KMS-11 (cell line): ENCODE data around the gene KAZALD1.

ENCODE experiments used
- H2AFZ ChIP-seq: fragments of 200-600 bp; sonication (generic); 2 replicates; pipeline ENCODE4 v1.6.1; 2016; ENCODE audit warnings: antibody characterized with exemption, mixed run types, low read depth
- H3K27ac ChIP-seq: fragments of 200-600 bp; sonication (generic); 2 replicates; pipeline ENCODE4 v1.6.1; 2016; ENCODE audit warnings: mild to moderate bottlenecking, mixed run types
- H3K27me3 ChIP-seq: fragments of 200-600 bp; sonication (generic); 2 replicates; pipeline ENCODE4 v1.6.1; 2017; ENCODE audit warnings: mild to moderate bottlenecking, low read depth, mixed run types, moderate library complexity; ENCODE audit not compliant: insufficient read depth
- H3K36me3 ChIP-seq: fragments of 200-600 bp; sonication (generic); 2 replicates; pipeline ENCODE4 v1.6.1; 2017; ENCODE audit warnings: mild to moderate bottlenecking, mixed run types; ENCODE audit not compliant: insufficient read depth
- H3K4me1 ChIP-seq: fragments of 200-600 bp; sonication (generic); 2 replicates; pipeline ENCODE4 v1.6.1; 2016; ENCODE audit warnings: mild to moderate bottlenecking, low read depth, mixed run types; ENCODE audit not compliant: poor library complexity, severe bottlenecking
- H3K4me2 ChIP-seq: fragments of 200-600 bp; sonication (generic); 2 replicates; pipeline ENCODE4 v1.7.0; 2016; ENCODE audit warnings: mild to moderate bottlenecking, mixed run types
- H3K4me3 ChIP-seq: fragments of 200-600 bp; sonication (generic); IDR thresholded peaks from 2 replicates; pipeline ENCODE4 v1.6.1; 2017; ENCODE audit warnings: low read depth, low read length, mixed read lengths; ENCODE audit not compliant: insufficient read depth
- H3K79me2 ChIP-seq: fragments of 200-600 bp; sonication (generic); 2 replicates; pipeline ENCODE4 v1.6.1; 2016; ENCODE audit warnings: low read depth, mixed run types; ENCODE audit not compliant: insufficient read depth
- H3K9ac ChIP-seq: fragments of 200-600 bp; sonication (generic); 2 replicates; pipeline ENCODE4 v1.6.1; 2016; ENCODE audit warnings: mild to moderate bottlenecking, mixed run types
- H4K20me1 ChIP-seq: fragments of 200-600 bp; sonication (generic); 2 replicates; pipeline ENCODE4 v1.6.1; 2016; ENCODE audit warnings: mild to moderate bottlenecking, mixed run types; ENCODE audit not compliant: insufficient read depth
- CTCF ChIP-seq: fragments of 200-600 bp; sonication (generic); conservative IDR thresholded peaks from 2 replicates; pipeline ENCODE4 v1.6.1; 2017; ENCODE audit warnings: low read depth, mild to moderate bottlenecking, antibody characterized with exemption, low read length, moderate library complexity, mixed read lengths

The KAZALD1 gene

GRCh38 chr10:101014966-101015581, 46.7 kb upstream of the KAZALD1 start:
- no peaks in the 10 kb centered on the region for H3K79me2 ChIP-seq
- peaks cover 15% of the 10 kb centered on the region for H3K4me1 ChIP-seq
- TF ChIP-seq CTCF: no peak
- no peaks in the 10 kb centered on the region for H3K36me3 ChIP-seq
- no peak overlapping the region for H3K27ac ChIP-seq
- no peak overlapping the region for H3K9ac ChIP-seq
- no peak overlapping the region for H3K4me3 ChIP-seq
- H3K27me3 ChIP-seq: peaks cover 11% of the 10 kb centered on the region; the same call in 1 of the 2 replicates
- H4K20me1 ChIP-seq: no peaks in the 10 kb centered on the region
- no peak overlapping the region for H2AFZ ChIP-seq
- no peak overlapping the region for H3K4me2 ChIP-seq

- no peak overlapping the region for H3K4me3 ChIP-seq
- H3K27ac ChIP-seq: no peak overlapping the region
- H3K9ac ChIP-seq: no peak overlapping the region
- peaks cover 11% of the 10 kb centered on the region; the same call in 1 of the 2 replicates for H3K27me3 ChIP-seq
- no peak overlapping the region for H3K4me2 ChIP-seq
- no peak overlapping the region for H2AFZ ChIP-seq
- H3K4me1 ChIP-seq: peaks cover 15% of the 10 kb centered on the region
- no peaks in the 10 kb centered on the region for H3K36me3 ChIP-seq
- H3K79me2 ChIP-seq: no peaks in the 10 kb centered on the region
- no peak for TF ChIP-seq CTCF
- H4K20me1 ChIP-seq: no peaks in the 10 kb centered on the region
Observed at GRCh38 chr10:101015582-101015973, 46.2 kb upstream of the KAZALD1 start.

- Histone ChIP-seq H4K20me1 (no peaks in the 10 kb centered on the region), H3K36me3 (no peaks in the 10 kb centered on the region), H3K4me2 (no peak overlapping the region), H3K9ac (no peak overlapping the region), H2AFZ (no peak overlapping the region), H3K27me3 (peaks cover 11% of the 10 kb centered on the region; the same call in 1 of the 2 replicates), H3K4me3 (no peak overlapping the region), H3K79me2 (no peaks in the 10 kb centered on the region), H3K27ac (no peak overlapping the region), H3K4me1 (peaks cover 15% of the 10 kb centered on the region)
- no peak for TF ChIP-seq CTCF
Observed at GRCh38 chr10:101016814-101017213, 45.0 kb upstream of the KAZALD1 start.

GRCh38 chr10:101018118-101018599, 43.6 kb upstream of the KAZALD1 start:
- Histone ChIP-seq H3K79me2 (no peaks in the 10 kb centered on the region), H3K36me3 (no peaks in the 10 kb centered on the region), H3K4me3 (no peak overlapping the region), H3K27ac (no peak overlapping the region), H3K9ac (no peak overlapping the region), H4K20me1 (no peaks in the 10 kb centered on the region), H3K27me3 (peaks cover 11% of the 10 kb centered on the region; the same call in 1 of the 2 replicates), H3K4me2 (no peak overlapping the region), H3K4me1 (peaks cover 12% of the 10 kb centered on the region), H2AFZ (no peak overlapping the region)
- no peak for TF ChIP-seq CTCF
